ENCODE data around the gene ECSIT. TPM values are rescaled to one million over a fixed set of nuclear protein-coding genes. Genes with fewer than 3 reads are reported as not detected.

ECSIT gene
- total RNA-seq, 1 experiment from 2014 or later: 52.8 TPM

DNA sequence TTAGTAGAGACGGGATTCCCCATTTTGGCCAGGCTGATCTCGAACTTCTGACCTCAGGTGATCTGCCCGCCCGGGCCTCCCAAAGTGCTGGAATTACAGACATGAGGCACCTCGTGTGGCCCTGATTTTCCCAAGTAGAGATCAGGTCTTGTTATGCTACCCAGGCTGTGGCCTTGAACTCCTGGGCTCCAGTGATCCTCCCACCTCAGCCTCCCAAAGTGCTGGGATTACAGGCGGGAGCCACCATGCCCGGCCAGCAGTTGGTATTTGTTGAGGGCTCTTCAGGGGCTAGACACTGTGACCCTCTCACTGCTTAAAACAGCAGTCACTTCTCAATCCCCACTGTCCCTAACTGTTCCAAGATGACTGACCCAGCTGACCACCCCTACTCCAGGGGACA is 39.6 kb downstream of the ECSIT start:
- Histone ChIP-seq H3K27me3 (ENCODE audit: insufficient read depth, low read length) (no peaks in the 10 kb centered on the region), H4K20me1 (ENCODE audit: insufficient read depth) (no peaks in the 10 kb centered on the region), H3K4me3 (replicated peaks in 1 of 2; ENCODE audit: low read depth in 1 of 2, low read length in 2 of 2) (no peak overlapping the region), H3K36me3 (ENCODE audit: control insufficient read depth in 1 of 2, insufficient read depth in 2 of 2, low read length in 2 of 2) (no peaks in the 10 kb centered on the region; a peak in 1 of 4 replicates), H3K4me1 (ENCODE audit: control insufficient read depth in 1 of 2, insufficient read depth in 2 of 2, low read length in 2 of 2) (no peaks in the 10 kb centered on the region), H3K79me2 (ENCODE audit: insufficient read depth, low read length) (no peaks in the 10 kb centered on the region), H3K9me3 (ENCODE audit: control insufficient read depth in 1 of 2, insufficient read depth in 1 of 2, low read depth in 1 of 2, low read length in 2 of 2) (no peaks in the 10 kb centered on the region), H3K4me2 (ENCODE audit: low read length) (no peak overlapping the region), H3K9ac (ENCODE audit: low read length) (no peak overlapping the region), H3K9me2 (ENCODE audit: insufficient read depth) (no peaks in the 10 kb centered on the region), H3K27ac (ENCODE audit: low read depth, low read length) (no peak overlapping the region), H2AFZ (ENCODE audit: low read depth, low read length, poor library complexity, severe bottlenecking) (no peak overlapping the region)
- CTCF ChIA-PET: no interaction called here
- intact Hi-C loops (cut with micrococcal nuclease): no loop called here
- TF ChIP-seq YY1 (IDR thresholded peaks at IDR 0.05; ENCODE audit: extremely low read depth, insufficient replicate concordance, low read depth, low read length) (no peak), ZNF274 (IDR thresholded peaks at IDR 0.05; ENCODE audit: low read depth, low read length) (no peak), SIN3A (IDR thresholded peaks at IDR 0.05; ENCODE audit: low read depth) (no peak), TCF7L2 (IDR thresholded peaks at IDR 0.05; ENCODE audit: borderline replicate concordance, extremely low read depth, insufficient read depth, insufficient read length) (no peak), ZFX (IDR thresholded peaks at IDR 0.05) (no peak), ZBTB33 (IDR thresholded peaks at IDR 0.05; ENCODE audit: extremely low read depth, insufficient replicate concordance, low read length) (no peak), RAD21 (IDR thresholded peaks at IDR 0.05; ENCODE audit: low read depth) (no peak), EZH2 (IDR thresholded peaks at IDR 0.05) (no peak), SP1 (IDR thresholded peaks at IDR 0.05; ENCODE audit: low read depth) (no peak), CTCF (IDR thresholded peaks at IDR 0.05 in 2 of 3, conservative IDR thresholded peaks at IDR 0.05 in 1 of 3; ENCODE audit: borderline replicate concordance in 1 of 3, insufficient read depth in 1 of 3, low read depth in 2 of 3, low read length in 2 of 3) (no peak)
- TF ChIP-seq, protein P1, sequence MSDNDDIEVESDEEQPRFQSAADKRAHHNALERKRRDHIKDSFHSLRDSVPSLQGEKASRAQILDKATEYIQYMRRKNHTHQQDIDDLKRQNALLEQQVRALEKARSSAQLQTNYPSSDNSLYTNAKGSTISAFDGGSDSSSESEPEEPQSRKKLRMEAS (IDR thresholded peaks at IDR 0.05): no peak
- TF ChIP-seq, protein P2, sequence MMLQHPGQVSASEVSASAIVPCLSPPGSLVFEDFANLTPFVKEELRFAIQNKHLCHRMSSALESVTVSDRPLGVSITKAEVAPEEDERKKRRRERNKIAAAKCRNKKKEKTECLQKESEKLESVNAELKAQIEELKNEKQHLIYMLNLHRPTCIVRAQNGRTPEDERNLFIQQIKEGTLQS (IDR thresholded peaks at IDR 0.05): no peak
- RAD21 ChIA-PET (ENCODE audit: low non-redundant PET in 1 of 2, low total read pairs in 2 of 2, uncharacterized antibody in 2 of 2, unreplicated experiment in 2 of 2): no interaction called here
- DNase-seq (ENCODE audit: low read depth, low spot score) (no peak), ATAC-seq (no peak)
- BruUV-seq (replicated peaks): no TSS peak
- POLR2A ChIA-PET: no interaction called here
